TTC549 (cell line): ENCODE measurements around the gene MRE11.
A peak's percentile ranks its signal among the peaks of the same experiment; 100 is the strongest.

Source experiments
- FAIRE-seq: peaks from 2 replicates; lab custom pipeline; 2012; peaks lifted over from hg19 to GRCh38; lab: Jason Lieb, UNC

Gene MRE11

DNA sequence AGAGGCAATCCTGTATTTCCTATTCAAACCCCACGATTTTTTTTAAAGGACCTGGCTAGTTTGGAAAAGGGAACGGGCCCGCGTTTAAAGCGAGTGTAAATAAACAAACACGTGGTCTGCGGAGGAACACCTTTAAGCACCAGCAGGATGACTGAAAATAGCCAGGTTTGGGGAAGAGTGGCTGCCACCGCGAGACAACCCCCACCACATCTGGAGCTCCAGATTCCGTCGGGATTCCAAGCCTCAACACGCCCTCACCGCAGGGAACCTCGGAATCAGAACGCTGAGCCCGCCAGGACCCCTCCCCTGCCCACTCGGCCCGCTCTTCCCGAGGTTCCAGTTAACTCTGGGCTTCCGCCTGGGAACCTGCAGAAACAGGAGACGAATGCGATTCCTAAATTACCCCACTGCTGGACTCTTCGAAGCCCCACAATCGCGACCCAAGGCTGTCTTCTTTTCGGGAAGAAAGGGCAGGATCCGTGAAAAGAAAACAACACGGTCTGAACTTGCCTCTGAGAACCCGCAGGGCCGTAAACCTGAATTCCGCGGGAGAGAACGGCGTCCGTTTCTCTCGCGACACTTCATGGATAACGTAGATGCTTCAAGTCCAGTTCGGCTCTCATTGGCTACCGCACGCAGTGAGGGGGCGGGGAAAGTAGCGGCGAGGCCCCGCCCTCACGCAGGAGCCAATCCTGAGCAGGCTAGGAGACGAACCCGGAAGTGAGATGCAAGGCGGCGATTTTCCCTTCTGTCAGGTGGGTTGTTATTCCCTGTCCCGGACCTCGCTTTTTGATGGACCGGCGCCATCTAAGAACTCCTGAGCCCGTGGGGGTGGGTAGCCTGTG lies at the start of gene MRE11, which contains the start of gene ANKRD49:
MRE11 (minus strand) TSS at position 564 of the 845 bp plus-strand sequence. CDS start 1,043 bp downstream, outside the sequence.
ANKRD49 (plus strand) TSS at position 704 of the 845 bp plus-strand sequence. CDS start 2,710 bp downstream, outside the sequence.
- peak; percentile 93 for FAIRE-seq

- FAIRE-seq: no peak
These were observed 45.8 kb upstream of the MRE11 start for GRCh38 chr11:94539420-94539819.

DNA sequence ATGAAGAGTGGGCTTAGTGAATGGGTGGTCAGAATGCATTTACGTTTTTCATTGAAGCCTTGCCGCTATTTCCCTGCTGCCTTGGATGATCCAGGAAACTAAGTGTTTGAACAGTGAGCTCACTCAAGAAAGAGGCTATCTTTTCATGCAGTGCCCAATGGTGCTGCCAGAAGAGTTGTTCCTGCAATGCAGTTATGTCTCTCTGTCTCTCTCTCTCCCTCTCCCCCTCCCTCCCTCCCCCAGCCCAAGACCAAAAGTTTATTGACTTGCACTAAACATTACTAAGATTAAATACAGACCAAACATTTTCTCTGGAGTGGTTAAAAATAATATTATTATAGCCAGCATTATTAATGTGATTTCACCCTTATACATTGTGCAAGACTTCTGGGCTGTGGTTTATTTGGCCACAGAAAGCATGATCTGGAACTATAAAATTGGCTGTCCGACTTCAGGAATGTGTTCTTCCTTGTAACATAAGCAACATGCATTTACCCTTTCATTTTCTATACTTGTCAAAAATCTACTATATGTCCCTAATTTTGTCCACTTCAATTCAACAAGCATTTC lies 43.5 kb upstream of the MRE11 start:
- FAIRE-seq: no peak

GRCh38 chr11:94536386-94536785 lies 42.7 kb upstream of the MRE11 start:
- no peak for FAIRE-seq

DNA sequence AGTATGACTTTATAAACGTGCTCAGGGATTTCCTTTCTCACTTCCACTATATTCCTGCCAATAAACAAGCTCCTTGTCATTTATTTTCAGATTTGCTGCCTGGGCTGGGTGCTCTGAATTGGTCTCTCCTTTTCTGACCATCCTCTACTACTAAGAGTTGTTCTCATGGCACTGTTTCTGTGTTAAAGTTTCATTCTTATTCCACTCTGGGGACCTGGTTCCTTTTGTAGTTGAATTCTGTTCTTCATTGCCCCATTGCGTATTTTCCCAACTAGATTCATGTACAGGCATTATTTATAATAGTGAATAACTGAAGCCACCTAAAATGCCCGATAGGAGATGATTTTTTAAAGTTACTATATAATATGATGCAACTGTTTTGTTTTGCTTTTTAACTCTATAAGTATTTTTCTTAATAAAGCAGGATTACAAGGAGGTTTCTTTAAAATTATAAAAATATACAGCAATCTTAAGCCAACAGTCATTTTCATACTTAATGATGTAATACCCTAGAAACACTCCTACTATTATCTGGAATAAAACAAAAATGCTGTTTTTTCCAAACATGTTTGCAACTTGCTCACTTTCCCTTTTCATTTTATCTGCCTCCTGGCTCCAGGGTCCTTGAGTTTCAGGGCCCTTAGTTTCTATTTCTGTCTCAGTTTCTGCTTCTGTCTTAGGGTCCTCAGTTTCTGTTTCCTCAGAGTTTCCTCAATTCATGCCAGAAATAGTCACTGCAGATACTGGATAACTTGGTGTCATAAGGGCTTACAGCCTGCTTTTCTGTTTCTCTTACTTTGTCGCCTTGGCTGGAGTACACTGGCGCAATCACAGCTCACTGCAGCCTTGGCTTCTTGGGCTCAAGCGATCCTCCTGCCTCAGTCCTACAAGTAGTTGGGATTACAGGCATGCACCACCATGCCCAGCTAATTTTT lies 40.3 kb upstream of the MRE11 start:
- FAIRE-seq: no peak

- no peak for FAIRE-seq
These were observed 39.6 kb upstream of the MRE11 start for GRCh38 chr11:94533206-94533605.

GRCh38 chr11:94532211-94532610 lies 38.6 kb upstream of the MRE11 start:
- no peak for FAIRE-seq

GRCh38 chr11:94528551-94528950 lies 34.9 kb upstream of the MRE11 start:
- FAIRE-seq: no peak

GRCh38 chr11:94526645-94527438 lies 33.2 kb upstream of the MRE11 start:
- FAIRE-seq: no peak

GRCh38 chr11:94525546-94526324 lies 32.1 kb upstream of the MRE11 start:
- no peak for FAIRE-seq

GRCh38 chr11:94524341-94524740 lies 30.7 kb upstream of the MRE11 start:
- FAIRE-seq: no peak

DNA sequence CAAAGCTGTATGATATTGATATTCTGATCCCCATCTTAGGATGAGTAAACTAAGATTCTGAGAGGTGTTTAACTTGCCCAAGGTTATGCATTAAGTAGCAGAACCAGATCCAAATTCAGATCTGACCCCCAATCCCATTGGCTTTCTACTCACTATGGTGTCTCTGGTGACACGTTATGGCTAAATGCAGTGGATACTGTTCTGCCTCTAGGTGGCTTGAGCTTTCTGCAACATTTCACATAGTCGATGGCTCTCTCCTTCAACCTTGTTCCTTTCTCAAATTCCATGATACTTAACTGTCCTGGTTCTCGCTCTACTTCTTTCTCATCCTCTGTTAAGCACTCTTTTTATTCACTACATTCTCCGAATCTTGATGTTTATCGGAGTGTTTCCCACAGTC lies 28.0 kb upstream of the MRE11 start:
- FAIRE-seq: no peak

- peak; percentile 84 for FAIRE-seq
These were observed 25.9 kb upstream of the MRE11 start for GRCh38 chr11:94519478-94520084.

GRCh38 chr11:94518300-94518699 lies 24.7 kb upstream of the MRE11 start:
- FAIRE-seq: no peak

DNA sequence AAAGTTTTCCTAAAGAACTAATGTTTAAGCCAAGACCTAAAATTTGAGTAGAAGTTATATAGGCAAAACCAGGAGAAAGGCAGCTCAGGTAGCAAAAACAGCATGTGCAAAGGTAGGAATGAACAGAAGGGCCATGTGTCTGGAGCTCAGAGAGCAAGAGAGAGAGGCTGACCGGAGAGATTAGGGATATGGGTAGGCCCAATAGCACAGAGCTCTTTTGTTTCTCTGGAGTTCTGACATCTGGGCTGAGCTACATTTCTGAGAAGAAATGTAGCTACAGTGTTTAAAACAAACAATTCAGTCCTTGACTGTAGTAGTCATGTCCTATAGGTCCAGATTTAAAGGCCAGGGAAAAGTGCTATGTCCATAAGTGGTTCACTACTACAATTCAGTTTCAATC lies 23.1 kb upstream of the MRE11 start:
- FAIRE-seq: no peak

DNA sequence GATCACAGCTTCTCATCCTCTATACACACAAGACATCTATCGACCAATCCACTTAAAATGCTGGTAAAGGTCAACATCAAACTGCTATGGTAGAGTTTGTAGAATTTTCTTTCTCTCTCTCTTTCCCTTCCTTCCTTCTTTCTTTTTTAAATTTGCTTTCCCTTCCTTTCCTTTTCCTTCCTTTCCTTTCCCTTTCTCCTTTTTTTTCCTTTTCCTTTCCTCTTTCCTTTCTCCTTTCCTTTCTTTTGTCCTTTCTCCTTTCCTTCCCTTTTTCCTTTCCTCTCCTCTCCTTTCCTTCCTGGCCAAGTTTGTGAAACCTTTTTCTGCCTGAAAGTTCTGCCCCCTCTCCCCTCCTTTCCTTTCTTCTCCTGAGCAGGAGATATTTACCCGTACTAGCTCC lies 21.8 kb upstream of the MRE11 start:
- no peak for FAIRE-seq

DNA sequence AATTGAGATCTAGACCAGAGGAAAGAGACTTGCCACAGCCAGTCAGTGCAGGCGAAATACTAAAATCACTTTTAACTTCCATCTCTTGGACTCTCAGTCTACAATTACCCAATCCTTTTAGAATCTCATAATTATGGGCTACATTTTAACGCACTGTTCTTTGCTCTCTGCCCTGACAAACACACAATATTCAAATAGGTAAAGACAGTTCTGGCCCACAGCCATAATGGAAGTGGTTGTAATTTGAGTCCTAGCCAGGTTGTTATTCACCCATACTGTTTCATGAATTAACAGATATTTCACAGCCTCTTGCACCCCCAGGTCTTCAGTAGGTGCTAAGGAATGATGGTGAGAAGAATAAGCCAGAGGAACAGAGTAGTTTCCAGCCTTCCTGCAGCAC lies 19.4 kb upstream of the MRE11 start:
- FAIRE-seq: no peak

DNA sequence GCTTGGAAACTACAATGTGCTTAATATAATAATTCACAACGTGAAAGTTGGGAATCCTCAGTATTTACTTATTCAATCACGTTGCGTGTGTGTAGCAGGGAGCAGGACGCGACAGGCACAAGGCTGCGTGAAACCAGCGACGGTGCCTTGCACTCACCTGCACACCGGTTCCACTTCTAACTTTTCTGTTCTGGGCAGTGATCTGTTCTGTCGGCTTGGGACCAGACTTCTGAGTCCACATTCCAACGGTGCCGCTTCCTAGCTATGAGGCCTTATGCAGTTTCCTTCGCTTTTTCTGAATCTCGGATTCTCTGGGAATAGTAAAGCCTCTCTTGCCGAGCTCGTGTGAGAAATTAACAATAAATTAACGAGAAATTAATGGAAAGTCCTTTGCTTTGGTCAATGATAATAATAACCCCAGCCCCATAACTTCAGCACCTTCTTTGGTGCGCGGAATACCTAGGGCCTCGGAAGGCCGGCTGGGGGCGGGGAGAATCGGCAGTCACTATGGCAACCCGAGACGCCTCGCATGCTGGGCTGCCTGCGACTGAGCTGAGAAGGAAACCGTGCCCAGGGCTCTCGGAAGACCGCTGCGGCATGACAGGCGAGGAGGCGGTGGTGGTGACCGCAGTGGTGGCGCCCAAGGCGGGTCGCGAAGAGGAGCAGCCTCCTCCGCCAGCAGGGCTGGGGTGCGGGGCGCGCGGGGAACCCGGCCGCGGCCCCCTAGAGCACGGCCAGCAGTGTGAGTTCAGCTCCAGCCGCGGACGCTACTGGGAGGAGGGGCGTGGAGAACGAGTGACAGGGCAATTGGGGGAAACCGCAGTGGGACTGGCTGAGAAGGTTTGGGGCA lies 18.5 kb upstream of the MRE11 start, which contains the start of gene C11orf97:
C11orf97 (plus strand) TSS at position 530 of the 850 bp plus-strand sequence; CDS start at position 598, 68 bp downstream.
- FAIRE-seq: no peak

DNA sequence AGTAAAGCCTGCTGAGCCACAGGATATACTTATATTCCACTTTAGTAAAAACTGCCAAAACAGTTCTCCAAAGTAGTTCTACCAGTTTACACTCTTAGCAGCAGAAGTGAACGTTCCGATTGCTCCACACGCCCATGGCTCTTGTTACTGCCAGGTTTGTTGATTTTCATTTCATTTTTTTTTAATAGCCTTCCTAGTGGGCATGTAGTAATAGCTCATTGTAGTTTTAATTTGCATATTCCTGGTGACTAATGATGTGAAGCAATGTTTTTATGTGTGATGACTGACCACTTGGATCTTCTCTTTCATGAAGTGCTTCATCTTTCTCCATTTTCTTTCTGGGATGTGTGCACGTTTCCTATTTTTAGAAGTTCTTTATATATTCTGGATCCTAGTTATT lies 13.8 kb upstream of the MRE11 start:
- no peak for FAIRE-seq
